ENCODE measurements around the gene HSPA12B. TPM values are rescaled to one million over a fixed set of nuclear protein-coding genes. Genes with fewer than 3 reads are reported as not detected.

The HSPA12B gene
- 6.3 to 8.5 TPM (median 8.2 TPM) in 3 replicates for total RNA-seq (2021)
- Bru-seq, nascent RNA, result percentile 46 among the genes with signal in this experiment
- long read RNA-seq, experiment 1, transcript HSPA12B-201 (13 exons, 3,151 nt), result major isoform, 11 of 24 reads
- long read RNA-seq, experiment 1, partial matches to known transcripts, result 10 of 24 reads
- long read RNA-seq, experiment 1, other reads (novel, unspliced or antisense), result 3 of 24 reads
- long read RNA-seq, experiment 2, partial matches to known transcripts, result 8 of 12 reads
- long read RNA-seq, experiment 2, other reads (novel, unspliced or antisense), result 3 of 12 reads
- long read RNA-seq, experiment 3, partial matches to known transcripts, result 0 of 2 reads
- long read RNA-seq, experiment 3, other reads (novel, unspliced or antisense), result 2 of 2 reads

DNA sequence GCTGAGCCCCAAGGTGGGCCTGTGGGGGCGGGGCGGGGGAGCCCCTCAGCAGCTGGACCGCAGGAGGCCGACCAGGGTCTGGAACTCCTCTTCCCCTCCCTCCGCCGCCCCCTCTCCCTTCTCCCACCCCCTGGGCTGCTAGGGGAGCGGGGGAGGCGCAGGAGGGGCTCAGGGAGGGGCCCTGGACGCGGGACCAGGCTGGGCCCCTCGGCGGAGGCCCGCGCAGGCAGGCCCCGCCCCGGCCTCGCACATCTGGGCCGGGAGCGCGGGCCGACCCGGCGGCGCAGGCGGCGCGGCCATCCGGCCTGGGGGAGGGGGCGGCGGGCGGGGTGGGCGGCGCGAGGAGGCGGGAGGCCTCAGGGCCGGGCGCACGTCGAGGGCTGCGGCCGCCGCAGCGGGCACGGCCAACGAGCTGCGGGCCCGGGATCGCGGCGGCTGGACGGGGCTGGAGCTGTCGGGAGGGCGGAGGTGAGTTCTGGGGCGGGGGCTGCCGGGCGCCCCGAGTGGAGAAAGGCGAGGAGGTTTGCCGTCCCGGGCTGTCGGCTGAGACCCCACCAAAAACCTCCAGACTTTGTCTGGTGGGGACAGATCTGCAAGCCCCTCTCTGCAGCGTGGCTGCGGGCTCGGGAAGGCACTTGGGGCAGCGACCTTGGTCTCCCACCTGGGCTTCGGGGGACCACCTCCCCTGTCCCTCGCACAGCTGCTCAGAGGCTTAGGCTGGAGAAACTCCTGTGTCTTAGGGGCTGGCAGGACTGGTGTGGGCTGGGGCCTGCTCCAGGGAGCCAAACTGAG is at the start of gene HSPA12B:
HSPA12B (plus strand) TSS at position 359 of the 792 bp plus-strand sequence. CDS start 5,990 bp downstream, outside the sequence.
- ATAC-seq (peak; percentile 69), DNase-seq (ENCODE audit: low spot score) (peak; percentile 51)
- POLR2A ChIA-PET, result interaction anchor here (0.5 to 0.8 kb wide), 4 partner anchors 13 to 1180 kb away, joined by 3 to 6 read pairs (median 4); partner anchors contain the start of gene ADISSP
- H3K4me3 Mint-ChIP-seq, result peak within 1 kb of the TSS; percentile 64
- H3K9me3 Mint-ChIP-seq, result no peaks in the 10 kb centered on the region
- peaks cover 43% of the 10 kb centered on the region for H3K27me3 Mint-ChIP-seq (ENCODE audit: low read depth)
- H3K27ac Mint-ChIP-seq, result no peak within 1 kb of the TSS
- peak; percentile 65 for TF ChIP-seq E2F5 (CRISPR knock-in tag; IDR thresholded peaks at IDR 0.05)
- TF ChIP-seq NFATC4 (CRISPR knock-in tag; IDR thresholded peaks at IDR 0.05), result no peak
- TF ChIP-seq CREM (CRISPR knock-in tag; IDR thresholded peaks at IDR 0.05), result 0 out of 2 replicates have a peak, but pooled peaks have one; percentile 23
- TF ChIP-seq TEAD1 (CRISPR knock-in tag; IDR thresholded peaks at IDR 0.05), result no peak
- TF ChIP-seq PRRX2 (CRISPR knock-in tag; IDR thresholded peaks at IDR 0.05), result no peak
- H3K36me3 Mint-ChIP-seq, result no peaks in the 10 kb centered on the region
- H3K4me1 Mint-ChIP-seq, result peaks cover 23% of the 10 kb centered on the region
- CTCF ChIA-PET, result interaction anchor here (0.7 to 5.5 kb wide), 16 partner anchors 9 to 122 kb away, joined by 3 to 43 read pairs (median 4); no protein-coding TSS in a partner anchor

DNA sequence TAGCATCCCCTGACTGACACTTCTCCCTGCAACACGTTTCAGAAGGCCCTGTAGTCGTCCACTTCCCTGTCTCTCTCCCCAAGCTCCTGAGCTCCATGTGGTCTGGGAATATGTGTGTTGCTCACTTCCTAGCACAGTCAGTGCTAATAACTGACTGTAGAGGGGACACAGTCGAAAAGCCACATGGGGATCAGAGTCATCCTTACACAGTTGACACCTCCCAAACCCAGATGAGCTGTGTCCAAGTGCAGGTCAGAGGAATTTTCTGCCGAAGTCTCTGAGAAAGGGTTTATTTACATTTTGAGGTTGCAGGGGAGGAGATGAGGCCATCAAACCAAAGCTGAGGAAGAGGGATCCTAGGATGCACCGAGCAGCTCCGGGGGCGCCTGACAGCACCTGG is 47.1 kb upstream of the HSPA12B start:
- H3K27ac Mint-ChIP-seq, result no peak overlapping the region
- H3K27me3 Mint-ChIP-seq (ENCODE audit: low read depth), result peaks cover 20% of the 10 kb centered on the region
- POLR2A ChIA-PET, result no interaction called here
- DNase-seq (ENCODE audit: low spot score) (no peak), ATAC-seq (no peak)
- H3K4me3 Mint-ChIP-seq, result no peak overlapping the region
- H3K36me3 Mint-ChIP-seq, result no peaks in the 10 kb centered on the region
- TF ChIP-seq SOX15 (CRISPR knock-in tag; IDR thresholded peaks at IDR 0.05) (no peak), E2F5 (CRISPR knock-in tag; IDR thresholded peaks at IDR 0.05) (no peak), ZNF232 (CRISPR knock-in tag; IDR thresholded peaks at IDR 0.05) (no peak), SP1 (CRISPR knock-in tag; conservative IDR thresholded peaks at IDR 0.05) (no peak), CREM (CRISPR knock-in tag; IDR thresholded peaks at IDR 0.05) (no peak), ZMAT4 (CRISPR knock-in tag; IDR thresholded peaks at IDR 0.05) (no peak), PRRX2 (CRISPR knock-in tag; IDR thresholded peaks at IDR 0.05) (no peak), NR2C2 (CRISPR knock-in tag; IDR thresholded peaks at IDR 0.05) (no peak)
- TF ChIP-seq, protein P1, sequence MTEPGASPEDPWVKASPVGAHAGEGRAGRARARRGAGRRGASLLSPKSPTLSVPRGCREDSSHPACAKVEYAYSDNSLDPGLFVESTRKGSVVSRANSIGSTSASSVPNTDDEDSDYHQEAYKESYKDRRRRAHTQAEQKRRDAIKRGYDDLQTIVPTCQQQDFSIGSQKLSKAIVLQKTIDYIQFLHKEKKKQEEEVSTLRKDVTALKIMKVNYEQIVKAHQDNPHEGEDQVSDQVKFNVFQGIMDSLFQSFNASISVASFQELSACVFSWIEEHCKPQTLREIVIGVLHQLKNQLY (CRISPR knock-in tag; IDR thresholded peaks at IDR 0.05), result no peak
- TF ChIP-seq, protein P2, sequence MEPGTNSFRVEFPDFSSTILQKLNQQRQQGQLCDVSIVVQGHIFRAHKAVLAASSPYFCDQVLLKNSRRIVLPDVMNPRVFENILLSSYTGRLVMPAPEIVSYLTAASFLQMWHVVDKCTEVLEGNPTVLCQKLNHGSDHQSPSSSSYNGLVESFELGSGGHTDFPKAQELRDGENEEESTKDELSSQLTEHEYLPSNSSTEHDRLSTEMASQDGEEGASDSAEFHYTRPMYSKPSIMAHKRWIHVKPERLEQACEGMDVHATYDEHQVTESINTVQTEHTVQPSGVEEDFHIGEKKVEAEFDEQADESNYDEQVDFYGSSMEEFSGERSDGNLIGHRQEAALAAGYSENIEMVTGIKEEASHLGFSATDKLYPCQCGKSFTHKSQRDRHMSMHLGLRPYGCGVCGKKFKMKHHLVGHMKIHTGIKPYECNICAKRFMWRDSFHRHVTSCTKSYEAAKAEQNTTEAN (CRISPR knock-in tag; IDR thresholded peaks at IDR 0.05), result no peak
- TF ChIP-seq, protein P3, sequence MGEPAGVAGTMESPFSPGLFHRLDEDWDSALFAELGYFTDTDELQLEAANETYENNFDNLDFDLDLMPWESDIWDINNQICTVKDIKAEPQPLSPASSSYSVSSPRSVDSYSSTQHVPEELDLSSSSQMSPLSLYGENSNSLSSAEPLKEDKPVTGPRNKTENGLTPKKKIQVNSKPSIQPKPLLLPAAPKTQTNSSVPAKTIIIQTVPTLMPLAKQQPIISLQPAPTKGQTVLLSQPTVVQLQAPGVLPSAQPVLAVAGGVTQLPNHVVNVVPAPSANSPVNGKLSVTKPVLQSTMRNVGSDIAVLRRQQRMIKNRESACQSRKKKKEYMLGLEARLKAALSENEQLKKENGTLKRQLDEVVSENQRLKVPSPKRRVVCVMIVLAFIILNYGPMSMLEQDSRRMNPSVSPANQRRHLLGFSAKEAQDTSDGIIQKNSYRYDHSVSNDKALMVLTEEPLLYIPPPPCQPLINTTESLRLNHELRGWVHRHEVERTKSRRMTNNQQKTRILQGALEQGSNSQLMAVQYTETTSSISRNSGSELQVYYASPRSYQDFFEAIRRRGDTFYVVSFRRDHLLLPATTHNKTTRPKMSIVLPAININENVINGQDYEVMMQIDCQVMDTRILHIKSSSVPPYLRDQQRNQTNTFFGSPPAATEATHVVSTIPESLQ (CRISPR knock-in tag; IDR thresholded peaks at IDR 0.05), result no peak
- peaks cover 37% of the 10 kb centered on the region for H3K4me1 Mint-ChIP-seq
- CTCF ChIA-PET, result interaction anchor here (0.8 to 2.0 kb wide), 10 partner anchors 9 to 82 kb away, joined by 3 to 15 read pairs (median 6); partner anchors contain the start of gene ADISSP
- peaks cover 4% of the 10 kb centered on the region; the same call in 1 of the 2 replicates for H3K9me3 Mint-ChIP-seq
